ENCODE data around the gene R3HDM2. TPM values are rescaled to one million over a fixed set of nuclear protein-coding genes. Genes with fewer than 3 reads are reported as not detected.
A peak's percentile ranks its signal among the peaks of the same experiment; 100 is the strongest.

The R3HDM2 gene
- total RNA-seq, 1 experiment from 2014 or later: 14.2 TPM

- Histone ChIP-seq H3K36me3 (peaks cover 27% of the 10 kb centered on the region), H3K9me3 (replicated peaks) (no peaks in the 10 kb centered on the region), H3K4me1 (replicated peaks) (no peaks in the 10 kb centered on the region), H3K27me3 (replicated peaks) (no peaks in the 10 kb centered on the region), H3K27ac (no peak overlapping the region), H3K4me3 (no peak overlapping the region)
- DNase-seq (ENCODE audit: low read depth in 1 of 2, low spot score in 2 of 2): no peak
Measured at GRCh38 chr12:57254506-57255280, 176.2 kb downstream of the R3HDM2 start.

- DNase-seq (ENCODE audit: low read depth in 1 of 2, low spot score in 2 of 2): no peak
- H3K4me3 ChIP-seq: no peak within 1 kb of the TSS
Measured at GRCh38 chr12:57250956-57251355, 179.9 kb downstream of the R3HDM2 start, which contains the start of gene STAC3. Gene STAC3, minus strand, starts transcription at chr12:57251187. Its CDS starts 1,551 bp downstream, at chr12:57249636.

GRCh38 chr12:57250541-57250940, 180.3 kb downstream of the R3HDM2 start:
- H3K4me3 ChIP-seq: no peak overlapping the region
- H3K4me1 ChIP-seq (replicated peaks): no peaks in the 10 kb centered on the region
- H3K36me3 ChIP-seq: no peaks in the 10 kb centered on the region; the same call in none of the 2 replicates
- H3K27ac ChIP-seq: no peak overlapping the region
- no peaks in the 10 kb centered on the region for H3K27me3 ChIP-seq (replicated peaks)
- no peak for DNase-seq (ENCODE audit: low read depth in 1 of 2, low spot score in 2 of 2)
- H3K9me3 ChIP-seq (replicated peaks): no peaks in the 10 kb centered on the region

More at GRCh38 chr12:57250956-57251355, 179.9 kb downstream of the R3HDM2 start, which contains the start of gene STAC3:
- Histone ChIP-seq H3K27ac (no peak within 1 kb of the TSS), H3K27me3 (replicated peaks) (no peaks in the 10 kb centered on the region), H3K9me3 (replicated peaks) (no peaks in the 10 kb centered on the region), H3K36me3 (peaks cover 3% of the 10 kb centered on the region), H3K4me1 (replicated peaks) (no peaks in the 10 kb centered on the region)

- no peaks in the 10 kb centered on the region for H3K27me3 ChIP-seq (replicated peaks)
- no peaks in the 10 kb centered on the region for H3K36me3 ChIP-seq
- H3K27ac ChIP-seq: no peak overlapping the region
- H3K9me3 ChIP-seq (replicated peaks): no peaks in the 10 kb centered on the region
- DNase-seq (ENCODE audit: low read depth in 1 of 2, low spot score in 2 of 2): no peak
- H3K4me1 ChIP-seq (replicated peaks): no peaks in the 10 kb centered on the region
- H3K4me3 ChIP-seq: no peak overlapping the region
Measured at GRCh38 chr12:57248934-57249742, 181.7 kb downstream of the R3HDM2 start.

GRCh38 chr12:57247041-57247440, 183.8 kb downstream of the R3HDM2 start:
- Histone ChIP-seq H3K4me1 (replicated peaks) (peaks cover 7% of the 10 kb centered on the region), H3K4me3 (no peak overlapping the region), H3K9me3 (replicated peaks) (no peaks in the 10 kb centered on the region), H3K27ac (no peak overlapping the region), H3K36me3 (no peaks in the 10 kb centered on the region), H3K27me3 (replicated peaks) (0 out of 2 replicates have a peak, but pooled peaks cover 2% of the 10 kb centered on the region)
- DNase-seq (ENCODE audit: low read depth in 1 of 2, low spot score in 2 of 2): no peak

GRCh38 chr12:57244312-57244696, 186.5 kb downstream of the R3HDM2 start:
- Histone ChIP-seq H3K4me1 (replicated peaks) (peaks cover 24% of the 10 kb centered on the region), H3K9me3 (replicated peaks) (no peaks in the 10 kb centered on the region), H3K36me3 (no peaks in the 10 kb centered on the region), H3K27ac (no peak overlapping the region), H3K27me3 (replicated peaks) (peaks cover 5% of the 10 kb centered on the region; the same call in 1 of the 2 replicates), H3K4me3 (no peak overlapping the region)
- no peak for DNase-seq (ENCODE audit: low read depth in 1 of 2, low spot score in 2 of 2)

GRCh38 chr12:57243521-57244311, 187.1 kb downstream of the R3HDM2 start:
- Histone ChIP-seq H3K27ac (no peak overlapping the region), H3K27me3 (replicated peaks) (peaks cover 5% of the 10 kb centered on the region; the same call in 1 of the 2 replicates), H3K4me1 (replicated peaks) (peaks cover 30% of the 10 kb centered on the region), H3K9me3 (replicated peaks) (no peaks in the 10 kb centered on the region), H3K36me3 (no peaks in the 10 kb centered on the region), H3K4me3 (peak overlapping the region; percentile 24)
- peak; percentile 68 to 72 for DNase-seq (ENCODE audit: low read depth in 1 of 2, low spot score in 2 of 2)

GRCh38 chr12:57242691-57243454, 188.0 kb downstream of the R3HDM2 start:
- Histone ChIP-seq H3K9me3 (replicated peaks) (no peaks in the 10 kb centered on the region), H3K4me3 (peak overlapping the region; percentile 24), H3K27me3 (replicated peaks) (peaks cover 5% of the 10 kb centered on the region; the same call in 1 of the 2 replicates), H3K4me1 (replicated peaks) (peaks cover 30% of the 10 kb centered on the region), H3K36me3 (no peaks in the 10 kb centered on the region), H3K27ac (no peak overlapping the region)
- peak; percentile 33 to 66 for DNase-seq (ENCODE audit: low read depth in 1 of 2, low spot score in 2 of 2)

- H3K4me1 ChIP-seq (replicated peaks): peaks cover 30% of the 10 kb centered on the region
- no peak for DNase-seq (ENCODE audit: low read depth in 1 of 2, low spot score in 2 of 2)
Measured at GRCh38 chr12:57242329-57242690, 188.5 kb downstream of the R3HDM2 start.

GRCh38 chr12:57241402-57242310, 189.2 kb downstream of the R3HDM2 start:
- Histone ChIP-seq H3K36me3 (no peaks in the 10 kb centered on the region), H3K9me3 (replicated peaks) (no peaks in the 10 kb centered on the region), H3K27ac (no peak overlapping the region), H3K4me3 (no peak overlapping the region), H3K27me3 (replicated peaks) (peaks cover 5% of the 10 kb centered on the region; the same call in 1 of the 2 replicates), H3K4me1 (replicated peaks) (peaks cover 30% of the 10 kb centered on the region)
- no peak for DNase-seq (ENCODE audit: low read depth in 1 of 2, low spot score in 2 of 2)

More at GRCh38 chr12:57242329-57242690, 188.5 kb downstream of the R3HDM2 start:
- Histone ChIP-seq H3K4me3 (no peak overlapping the region), H3K27me3 (replicated peaks) (peaks cover 5% of the 10 kb centered on the region; the same call in 1 of the 2 replicates), H3K27ac (no peak overlapping the region), H3K36me3 (no peaks in the 10 kb centered on the region), H3K9me3 (replicated peaks) (no peaks in the 10 kb centered on the region)

GRCh38 chr12:57240926-57241401, 189.9 kb downstream of the R3HDM2 start:
- Histone ChIP-seq H3K36me3 (0 out of 2 replicates have a peak, but pooled peaks cover 2% of the 10 kb centered on the region), H3K9me3 (replicated peaks) (no peaks in the 10 kb centered on the region), H3K27me3 (replicated peaks) (peaks cover 5% of the 10 kb centered on the region; the same call in 1 of the 2 replicates), H3K4me3 (peak overlapping the region; percentile 45), H3K27ac (no peak overlapping the region), H3K4me1 (replicated peaks) (peaks cover 30% of the 10 kb centered on the region)
- DNase-seq (ENCODE audit: low read depth in 1 of 2, low spot score in 2 of 2): no peak

Measured in SJSA1 (cell line).